OCI-LY1 (cell line): ENCODE results near the gene XPO1.

Experiments used
- H2AFZ ChIP-seq: fragments of 200-600 bp; sonication (generic), shearing (Covaris generic); 2 replicates; pipeline ENCODE4 v1.6.0; 2014; ENCODE audit warnings: antibody characterized with exemption, mild to moderate bottlenecking, low read length
- H3F3A ChIP-seq: fragments of 200-600 bp; sonication (generic), shearing (Covaris generic); 2 replicates; pipeline ENCODE4 v1.6.0; 2014; ENCODE audit warnings: mild to moderate bottlenecking, antibody characterized with exemption, low read length, moderate library complexity; ENCODE audit not compliant: insufficient read depth
- H3K27ac ChIP-seq: fragments of 200-600 bp; sonication (generic); 2 replicates; pipeline ENCODE4 v1.5.1; 2014; ENCODE audit warnings: low read length, mixed run types, mild to moderate bottlenecking, low read depth; ENCODE audit not compliant: poor library complexity, severe bottlenecking
- H3K27me3 ChIP-seq: fragments of 200-600 bp; sonication (generic); 2 replicates; pipeline ENCODE4 v1.6.0; 2014; ENCODE audit warnings: antibody characterized with exemption, mild to moderate bottlenecking, low read length, moderate library complexity; ENCODE audit not compliant: insufficient read depth
- H3K36me3 ChIP-seq: fragments of 200-600 bp; sonication (generic); 2 replicates; pipeline ENCODE4 v1.6.1; 2014; ENCODE audit warnings: mild to moderate bottlenecking, antibody characterized with exemption, low read length, moderate library complexity, mixed read lengths; ENCODE audit not compliant: insufficient read depth
- H3K4me1 ChIP-seq: fragments of 200-600 bp; sonication (generic); 2 replicates; pipeline ENCODE4 v1.5.1; 2014; ENCODE audit warnings: mild to moderate bottlenecking, low read length, moderate library complexity; ENCODE audit not compliant: insufficient read depth, severe bottlenecking
- H3K4me2 ChIP-seq: fragments of 200-600 bp; sonication (generic), shearing (Covaris generic); 2 replicates; pipeline ENCODE4 v1.6.1; 2014; ENCODE audit warnings: low read length
- H3K4me3 ChIP-seq: fragments of 200-600 bp; sonication (generic); 2 replicates; pipeline ENCODE4 v1.5.1; 2014; ENCODE audit warnings: low read length, low read depth, mild to moderate bottlenecking, mixed read lengths; ENCODE audit not compliant: poor library complexity, severe bottlenecking
- H3K79me2 ChIP-seq: fragments of 200-600 bp; shearing (Covaris generic); 2 replicates; pipeline ENCODE4 v1.6.1; 2016; ENCODE audit warnings: mixed run types, low read length, mixed read lengths; ENCODE audit not compliant: insufficient read depth
- H3K9ac ChIP-seq: fragments of 200-600 bp; sonication (generic), shearing (Covaris generic); 2 replicates; pipeline ENCODE4 v1.6.1; 2014; ENCODE audit warnings: mild to moderate bottlenecking, low read length, mixed read lengths
- H3K9me2 ChIP-seq: fragments of 200-600 bp; sonication (generic), shearing (Covaris generic); 2 replicates; pipeline ENCODE4 v1.6.1; 2014; ENCODE audit warnings: low read depth, mild to moderate bottlenecking, low read length, mixed read lengths
- H3K9me3 ChIP-seq: fragments of 200-600 bp; shearing (Covaris generic); 2 replicates; pipeline ENCODE4 v1.6.1; 2014; ENCODE audit warnings: low read length, mixed read lengths
- H4K20me1 ChIP-seq: fragments of 200-600 bp; sonication (generic), shearing (Covaris generic); 2 replicates; pipeline ENCODE4 v1.6.0; 2016; ENCODE audit warnings: mild to moderate bottlenecking, low read length; ENCODE audit not compliant: insufficient read depth
- EZH2 ChIP-seq: fragments of 200-600 bp; sonication (generic), shearing (Covaris generic); IDR thresholded peaks from 2 replicates; pipeline ENCODE4 v1.8.0; 2017; ENCODE audit warnings: borderline replicate concordance, mixed run types, mild to moderate bottlenecking, antibody characterized with exemption, low read length, moderate library complexity, mixed read lengths
- TF ChIP-seq, protein P1 (sequence below): fragments of 200-600 bp; sonication (generic), shearing (Covaris generic); IDR thresholded peaks from 2 replicates; pipeline ENCODE4 v1.5.1; 2017; ENCODE audit warnings: mild to moderate bottlenecking, antibody characterized with exemption, low read length, moderate library complexity, mixed read lengths

The XPO1 gene

DNA sequence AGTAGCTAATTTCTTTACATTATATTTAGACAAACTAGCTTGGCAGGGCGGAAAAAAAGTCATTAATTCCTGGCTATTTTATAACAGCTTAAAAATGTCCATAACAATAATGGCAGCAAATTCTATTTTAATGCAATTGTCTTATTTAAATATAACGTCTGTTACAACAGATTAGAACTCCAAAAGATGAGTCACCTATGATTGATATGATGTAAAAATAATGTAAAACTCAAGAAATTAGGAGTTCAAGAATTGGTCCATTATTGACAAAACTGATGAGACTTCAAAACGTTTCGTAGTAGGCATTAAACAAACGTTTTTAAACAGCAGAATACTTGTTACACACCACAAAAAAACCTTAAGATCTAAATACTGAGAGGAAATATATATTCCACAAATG, 2.7 kb downstream of the XPO1 start:
- Histone ChIP-seq H3K79me2 (peaks cover 72% of the 10 kb centered on the region), H3K27ac (no peak overlapping the region), H3K9ac (peak overlapping the region; percentile 90), H3K4me1 (peaks cover 54% of the 10 kb centered on the region), H3F3A (no peaks in the 10 kb centered on the region), H4K20me1 (peaks cover 5% of the 10 kb centered on the region; the same call in 1 of the 2 replicates), H2AFZ (no peak overlapping the region), H3K9me3 (no peaks in the 10 kb centered on the region), H3K36me3 (peaks cover 48% of the 10 kb centered on the region), H3K4me3 (peak overlapping the region; percentile 91), H3K9me2 (no peaks in the 10 kb centered on the region), H3K4me2 (peak overlapping the region; percentile 71), H3K27me3 (no peaks in the 10 kb centered on the region)
- no peak for TF ChIP-seq EZH2
- TF ChIP-seq, protein P1, sequence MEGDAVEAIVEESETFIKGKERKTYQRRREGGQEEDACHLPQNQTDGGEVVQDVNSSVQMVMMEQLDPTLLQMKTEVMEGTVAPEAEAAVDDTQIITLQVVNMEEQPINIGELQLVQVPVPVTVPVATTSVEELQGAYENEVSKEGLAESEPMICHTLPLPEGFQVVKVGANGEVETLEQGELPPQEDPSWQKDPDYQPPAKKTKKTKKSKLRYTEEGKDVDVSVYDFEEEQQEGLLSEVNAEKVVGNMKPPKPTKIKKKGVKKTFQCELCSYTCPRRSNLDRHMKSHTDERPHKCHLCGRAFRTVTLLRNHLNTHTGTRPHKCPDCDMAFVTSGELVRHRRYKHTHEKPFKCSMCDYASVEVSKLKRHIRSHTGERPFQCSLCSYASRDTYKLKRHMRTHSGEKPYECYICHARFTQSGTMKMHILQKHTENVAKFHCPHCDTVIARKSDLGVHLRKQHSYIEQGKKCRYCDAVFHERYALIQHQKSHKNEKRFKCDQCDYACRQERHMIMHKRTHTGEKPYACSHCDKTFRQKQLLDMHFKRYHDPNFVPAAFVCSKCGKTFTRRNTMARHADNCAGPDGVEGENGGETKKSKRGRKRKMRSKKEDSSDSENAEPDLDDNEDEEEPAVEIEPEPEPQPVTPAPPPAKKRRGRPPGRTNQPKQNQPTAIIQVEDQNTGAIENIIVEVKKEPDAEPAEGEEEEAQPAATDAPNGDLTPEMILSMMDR, result no peak

DNA sequence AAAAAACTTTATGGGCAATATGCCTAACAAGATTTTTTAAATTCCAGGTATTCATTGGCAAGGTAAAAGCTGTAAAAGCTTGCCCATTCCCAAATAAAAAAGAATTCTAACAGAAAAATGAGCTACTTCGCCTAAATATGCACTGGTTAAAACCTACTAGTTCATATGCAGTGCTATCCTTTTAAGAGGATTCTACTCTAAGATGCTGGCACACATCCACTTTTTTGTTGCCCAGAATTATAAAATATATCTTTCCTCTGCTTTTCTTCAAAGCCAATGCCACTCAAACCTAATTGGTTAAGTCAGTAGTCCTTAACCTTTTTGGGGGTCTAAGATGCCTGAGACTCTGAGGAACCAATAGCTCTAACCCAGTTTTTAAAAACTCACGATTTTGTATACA, 3.2 kb downstream of the XPO1 start:
- Histone ChIP-seq H2AFZ (no peak overlapping the region), H3K79me2 (peaks cover 77% of the 10 kb centered on the region), H3F3A (no peaks in the 10 kb centered on the region), H3K27ac (no peak overlapping the region), H4K20me1 (peaks cover 5% of the 10 kb centered on the region; the same call in 1 of the 2 replicates), H3K4me2 (peak overlapping the region; percentile 71), H3K36me3 (peaks cover 53% of the 10 kb centered on the region), H3K4me3 (peak overlapping the region; percentile 91), H3K27me3 (no peaks in the 10 kb centered on the region), H3K9me2 (no peaks in the 10 kb centered on the region), H3K9me3 (no peaks in the 10 kb centered on the region), H3K9ac (peak overlapping the region; percentile 90), H3K4me1 (peaks cover 60% of the 10 kb centered on the region)
- TF ChIP-seq EZH2, result no peak
- TF ChIP-seq, protein P1, result no peak

DNA sequence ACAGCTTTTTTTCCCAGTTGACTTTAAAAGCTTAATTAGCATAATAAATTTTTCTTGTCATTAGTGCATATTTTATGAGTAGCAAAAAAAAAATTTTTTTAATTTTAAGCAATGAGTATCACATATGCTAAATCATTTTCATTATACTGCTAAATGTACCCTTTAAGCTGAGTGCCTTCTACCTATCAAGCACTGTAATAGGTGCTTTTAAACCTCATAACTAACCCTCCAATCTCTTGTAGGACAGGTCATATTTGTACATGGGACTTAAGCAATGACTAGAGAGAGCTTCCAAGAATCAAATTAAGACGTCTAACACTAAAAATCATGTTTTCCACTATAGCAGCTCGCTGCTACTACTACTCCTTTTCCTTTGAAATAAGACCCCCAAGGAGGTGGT, 7.4 kb downstream of the XPO1 start:
- Histone ChIP-seq H4K20me1 (peaks cover 7% of the 10 kb centered on the region), H3K9ac (no peak overlapping the region), H3K79me2 (peaks cover 100% of the 10 kb centered on the region), H3K27me3 (no peaks in the 10 kb centered on the region), H3K27ac (no peak overlapping the region), H3K4me3 (no peak overlapping the region), H3K9me2 (no peaks in the 10 kb centered on the region), H2AFZ (no peak overlapping the region), H3K36me3 (peaks cover 81% of the 10 kb centered on the region), H3K4me1 (peaks cover 67% of the 10 kb centered on the region), H3K4me2 (no peak overlapping the region), H3K9me3 (no peaks in the 10 kb centered on the region), H3F3A (no peaks in the 10 kb centered on the region)
- TF ChIP-seq, protein P1, result no peak
- no peak for TF ChIP-seq EZH2
